ENCODE measurements around the gene PRR33.
A peak's percentile ranks its signal among the peaks of the same experiment; 100 is the strongest.

PRR33 gene

GRCh38 chr11:1847006-1847735, 44.5 kb downstream of the PRR33 start:
- DNase-seq (ENCODE audit: low read depth): no peak

GRCh38 chr11:1846453-1846932, 45.2 kb downstream of the PRR33 start:
- DNase-seq (ENCODE audit: low read depth): no peak

- no peak for DNase-seq (ENCODE audit: low read depth)
Observed at GRCh38 chr11:1845561-1846452, 45.9 kb downstream of the PRR33 start.

- DNase-seq (ENCODE audit: low read depth): no peak
Observed at GRCh38 chr11:1845095-1845429, 46.6 kb downstream of the PRR33 start.

- peak; percentile 37 for DNase-seq (ENCODE audit: low read depth)
Observed at GRCh38 chr11:1844221-1845094, 47.2 kb downstream of the PRR33 start.

GRCh38 chr11:1843796-1844195, 47.9 kb downstream of the PRR33 start:
- no peak for DNase-seq (ENCODE audit: low read depth)

- no peak for DNase-seq (ENCODE audit: low read depth)
Observed at GRCh38 chr11:1843098-1843473, 48.6 kb downstream of the PRR33 start.

GRCh38 chr11:1842149-1843097, 49.3 kb downstream of the PRR33 start:
- DNase-seq (ENCODE audit: low read depth): no peak

GRCh38 chr11:1841511-1842148, 50.1 kb downstream of the PRR33 start:
- DNase-seq (ENCODE audit: low read depth): no peak

GRCh38 chr11:1840780-1841480, 50.8 kb downstream of the PRR33 start:
- no peak for DNase-seq (ENCODE audit: low read depth)

GRCh38 chr11:1839924-1840779, 51.5 kb downstream of the PRR33 start:
- DNase-seq (ENCODE audit: low read depth): no peak

GRCh38 chr11:1839204-1839923, 52.3 kb downstream of the PRR33 start:
- DNase-seq (ENCODE audit: low read depth): no peak

GRCh38 chr11:1838426-1839144, 53.1 kb downstream of the PRR33 start, which contains the start of gene TNNI2:
Gene TNNI2 (plus strand): TSS chr11:1838981. CDS start chr11:1839697, 716 bp downstream.
- no peak for DNase-seq (ENCODE audit: low read depth)
